ENCODE measurements around the gene PCDHB13.
"Not testable (repeated sequence)": the region's sequence is repeated elsewhere in the genome, so short reads cannot be mapped to it uniquely, and the experiment has no call there.

DNA sequence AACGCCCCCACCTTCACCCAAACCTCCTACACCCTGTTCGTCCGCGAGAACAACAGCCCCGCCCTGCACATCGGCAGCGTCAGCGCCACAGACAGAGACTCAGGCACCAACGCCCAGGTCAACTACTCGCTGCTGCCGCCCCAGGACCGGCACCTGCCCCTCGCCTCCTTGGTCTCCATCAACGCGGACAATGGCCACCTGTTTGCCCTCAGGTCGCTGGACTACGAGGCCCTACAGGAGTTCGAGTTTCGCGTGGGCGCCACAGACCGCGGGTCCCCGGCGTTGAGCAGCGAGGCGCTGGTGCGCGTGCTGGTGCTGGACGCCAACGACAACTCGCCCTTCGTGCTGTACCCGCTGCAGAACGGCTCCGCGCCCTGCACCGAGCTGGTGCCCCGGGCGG lies 11.1 kb downstream of the PCDHB13 start:
- TF ChIP-seq, protein P1, sequence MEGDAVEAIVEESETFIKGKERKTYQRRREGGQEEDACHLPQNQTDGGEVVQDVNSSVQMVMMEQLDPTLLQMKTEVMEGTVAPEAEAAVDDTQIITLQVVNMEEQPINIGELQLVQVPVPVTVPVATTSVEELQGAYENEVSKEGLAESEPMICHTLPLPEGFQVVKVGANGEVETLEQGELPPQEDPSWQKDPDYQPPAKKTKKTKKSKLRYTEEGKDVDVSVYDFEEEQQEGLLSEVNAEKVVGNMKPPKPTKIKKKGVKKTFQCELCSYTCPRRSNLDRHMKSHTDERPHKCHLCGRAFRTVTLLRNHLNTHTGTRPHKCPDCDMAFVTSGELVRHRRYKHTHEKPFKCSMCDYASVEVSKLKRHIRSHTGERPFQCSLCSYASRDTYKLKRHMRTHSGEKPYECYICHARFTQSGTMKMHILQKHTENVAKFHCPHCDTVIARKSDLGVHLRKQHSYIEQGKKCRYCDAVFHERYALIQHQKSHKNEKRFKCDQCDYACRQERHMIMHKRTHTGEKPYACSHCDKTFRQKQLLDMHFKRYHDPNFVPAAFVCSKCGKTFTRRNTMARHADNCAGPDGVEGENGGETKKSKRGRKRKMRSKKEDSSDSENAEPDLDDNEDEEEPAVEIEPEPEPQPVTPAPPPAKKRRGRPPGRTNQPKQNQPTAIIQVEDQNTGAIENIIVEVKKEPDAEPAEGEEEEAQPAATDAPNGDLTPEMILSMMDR (conservative IDR thresholded peaks at IDR 0.05 in 1 of 2, IDR thresholded peaks at IDR 0.05 in 1 of 2; ENCODE audit: extremely low read depth in 1 of 2, insufficient read depth in 1 of 2, low read depth in 1 of 2, low read length in 2 of 2) = not testable (repeated sequence)
- TF ChIP-seq EZH2 (IDR thresholded peaks at IDR 0.05; ENCODE audit: borderline replicate concordance, low read length) = not testable (repeated sequence)
